Measurements from ENCODE around the gene CWC15. TPM values are rescaled to one million over a fixed set of nuclear protein-coding genes. Genes with fewer than 3 reads are reported as not detected.

Gene CWC15
- polyA plus RNA-seq, 1 donor from 2014 or later = 151 TPM

- Histone ChIP-seq H3K9me2 (ENCODE audit: insufficient read depth, low read length) (no peaks in the 10 kb centered on the region), H3K4me3 (ENCODE audit: low read length) (no peak overlapping the region), H3K27ac (ENCODE audit: low read length) (no peak overlapping the region), H3K9ac (ENCODE audit: low read length) (no peak overlapping the region), H3K36me3 (ENCODE audit: insufficient read depth, low read length) (no peaks in the 10 kb centered on the region), H2AFZ (ENCODE audit: low read depth, low read length) (no peak overlapping the region), H4K20me1 (ENCODE audit: insufficient read depth) (no peaks in the 10 kb centered on the region), H3K79me2 (replicated peaks; ENCODE audit: insufficient read depth, low read length) (no peaks in the 10 kb centered on the region), H3F3A (ENCODE audit: insufficient read depth, low read length, poor library complexity, severe bottlenecking) (no peaks in the 10 kb centered on the region), H3K9me3 (ENCODE audit: low read length) (no peaks in the 10 kb centered on the region), H3K4me2 (ENCODE audit: low read length) (no peak overlapping the region), H3K27me3 (ENCODE audit: insufficient read depth, low read depth, low read length) (no peaks in the 10 kb centered on the region)
- no peak for TF ChIP-seq SMC3 (conservative IDR thresholded peaks at IDR 0.05; ENCODE audit: poor library complexity)
- TF ChIP-seq POLR2AphosphoS5 (IDR thresholded peaks at IDR 0.05) = no peak
- TF ChIP-seq RAD21 (conservative IDR thresholded peaks at IDR 0.05) = no peak
- no peak for TF ChIP-seq REST (IDR thresholded peaks at IDR 0.05; ENCODE audit: borderline replicate concordance)
- TF ChIP-seq CTCF (IDR thresholded peaks at IDR 0.05; ENCODE audit: poor library complexity, severe bottlenecking) = no peak
- no peak for TF ChIP-seq MXI1 (conservative IDR thresholded peaks at IDR 0.05; ENCODE audit: poor library complexity, severe bottlenecking)
Observed at GRCh38 chr11:94924171-94924572, 49.2 kb downstream of the CWC15 start.

- H3K27ac ChIP-seq (ENCODE audit: low read length) = peak overlapping the region; percentile 70
- H4K20me1 ChIP-seq (ENCODE audit: insufficient read depth) = no peaks in the 10 kb centered on the region
- peak overlapping the region; percentile 13 for H2AFZ ChIP-seq (ENCODE audit: low read depth, low read length)
Observed at GRCh38 chr11:94923004-94923334, 50.4 kb downstream of the CWC15 start.

More at GRCh38 chr11:94923004-94923334, 50.4 kb downstream of the CWC15 start:
- TF ChIP-seq EP300 (conservative IDR thresholded peaks at IDR 0.05; ENCODE audit: poor library complexity, severe bottlenecking) (no peak), TAF1 (IDR thresholded peaks at IDR 0.05; ENCODE audit: low read depth) (no peak), CTCF (IDR thresholded peaks at IDR 0.05; ENCODE audit: poor library complexity, severe bottlenecking) (no peak), EZH2 (IDR thresholded peaks at IDR 0.05; ENCODE audit: borderline replicate concordance, insufficient read depth, low read length, poor library complexity, severe bottlenecking) (no peak), REST (IDR thresholded peaks at IDR 0.05; ENCODE audit: borderline replicate concordance) (no peak), RAD21 (conservative IDR thresholded peaks at IDR 0.05) (no peak), SMC3 (conservative IDR thresholded peaks at IDR 0.05; ENCODE audit: poor library complexity) (no peak), POLR2AphosphoS5 (IDR thresholded peaks at IDR 0.05) (no peak)
- Histone ChIP-seq H3K4me2 (ENCODE audit: low read length) (no peak overlapping the region), H3K36me3 (ENCODE audit: insufficient read depth, low read length) (no peaks in the 10 kb centered on the region), H3K27me3 (ENCODE audit: insufficient read depth, low read depth, low read length) (no peaks in the 10 kb centered on the region), H3F3A (ENCODE audit: insufficient read depth, low read length, poor library complexity, severe bottlenecking) (no peaks in the 10 kb centered on the region), H3K9me2 (ENCODE audit: insufficient read depth, low read length) (no peaks in the 10 kb centered on the region), H3K9ac (ENCODE audit: low read length) (peak overlapping the region; percentile 50), H3K9me3 (ENCODE audit: low read length) (no peaks in the 10 kb centered on the region), H3K4me3 (ENCODE audit: low read length) (peak overlapping the region; percentile 40), H3K79me2 (replicated peaks; ENCODE audit: insufficient read depth, low read length) (no peaks in the 10 kb centered on the region)

All from neural cell (in vitro differentiated cells).